ENCODE results near the gene UBR4.
"Not testable (repeated sequence)": the region's sequence is repeated elsewhere in the genome, so short reads cannot be mapped to it uniquely, and the experiment has no call there.

The UBR4 gene

DNA sequence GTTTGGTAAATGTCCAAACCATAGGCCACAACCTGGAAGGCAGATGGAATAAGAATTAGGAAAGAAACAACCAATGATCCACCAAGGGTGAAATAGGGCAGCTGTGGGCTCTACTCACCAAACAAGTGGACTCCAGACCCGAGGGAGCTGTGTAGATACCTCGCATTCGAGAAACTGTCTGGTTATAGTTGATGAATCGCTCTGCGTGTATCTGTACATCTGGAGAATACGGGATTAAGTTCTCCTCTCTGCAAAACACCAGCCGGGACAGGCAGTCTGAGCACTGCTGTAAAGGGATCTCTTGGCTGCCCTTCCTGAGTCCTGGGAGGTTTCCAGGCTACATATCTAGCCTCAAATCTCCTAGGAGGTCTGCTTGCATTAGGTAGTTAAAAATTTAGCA is 9.4 kb upstream of the UBR4 start:
- no peak overlapping the region for H3K27ac ChIP-seq (ENCODE audit: low read length)
- no peak for TF ChIP-seq EZH2phosphoT487 (IDR thresholded peaks at IDR 0.05; ENCODE audit: low read depth)
- TF ChIP-seq, protein P1, sequence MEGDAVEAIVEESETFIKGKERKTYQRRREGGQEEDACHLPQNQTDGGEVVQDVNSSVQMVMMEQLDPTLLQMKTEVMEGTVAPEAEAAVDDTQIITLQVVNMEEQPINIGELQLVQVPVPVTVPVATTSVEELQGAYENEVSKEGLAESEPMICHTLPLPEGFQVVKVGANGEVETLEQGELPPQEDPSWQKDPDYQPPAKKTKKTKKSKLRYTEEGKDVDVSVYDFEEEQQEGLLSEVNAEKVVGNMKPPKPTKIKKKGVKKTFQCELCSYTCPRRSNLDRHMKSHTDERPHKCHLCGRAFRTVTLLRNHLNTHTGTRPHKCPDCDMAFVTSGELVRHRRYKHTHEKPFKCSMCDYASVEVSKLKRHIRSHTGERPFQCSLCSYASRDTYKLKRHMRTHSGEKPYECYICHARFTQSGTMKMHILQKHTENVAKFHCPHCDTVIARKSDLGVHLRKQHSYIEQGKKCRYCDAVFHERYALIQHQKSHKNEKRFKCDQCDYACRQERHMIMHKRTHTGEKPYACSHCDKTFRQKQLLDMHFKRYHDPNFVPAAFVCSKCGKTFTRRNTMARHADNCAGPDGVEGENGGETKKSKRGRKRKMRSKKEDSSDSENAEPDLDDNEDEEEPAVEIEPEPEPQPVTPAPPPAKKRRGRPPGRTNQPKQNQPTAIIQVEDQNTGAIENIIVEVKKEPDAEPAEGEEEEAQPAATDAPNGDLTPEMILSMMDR (IDR thresholded peaks at IDR 0.05; ENCODE audit: low read depth, low read length), result no peak
- H3K4me2 ChIP-seq (ENCODE audit: low read length), result no peak overlapping the region
- no peaks in the 10 kb centered on the region for H4K20me1 ChIP-seq (ENCODE audit: insufficient read depth, low read length)
- H3K79me2 ChIP-seq (ENCODE audit: low read length), result peaks cover 9% of the 10 kb centered on the region
- H3K9me3 ChIP-seq (ENCODE audit: insufficient read depth, low read length), result no peaks in the 10 kb centered on the region
- no peaks in the 10 kb centered on the region for H3K27me3 ChIP-seq (ENCODE audit: low read depth, low read length)
- H3K4me3 ChIP-seq (ENCODE audit: low read length), result no peak overlapping the region
- H3K4me1 ChIP-seq (ENCODE audit: low read length), result 0 out of 2 replicates have a peak, but pooled peaks cover 2% of the 10 kb centered on the region
- no peak overlapping the region for H3K9ac ChIP-seq (ENCODE audit: low read length)
- no peak overlapping the region for H2AFZ ChIP-seq (ENCODE audit: low read depth, low read length)
- peaks cover 24% of the 10 kb centered on the region for H3K36me3 ChIP-seq (replicated peaks; ENCODE audit: low read depth, low read length)

DNA sequence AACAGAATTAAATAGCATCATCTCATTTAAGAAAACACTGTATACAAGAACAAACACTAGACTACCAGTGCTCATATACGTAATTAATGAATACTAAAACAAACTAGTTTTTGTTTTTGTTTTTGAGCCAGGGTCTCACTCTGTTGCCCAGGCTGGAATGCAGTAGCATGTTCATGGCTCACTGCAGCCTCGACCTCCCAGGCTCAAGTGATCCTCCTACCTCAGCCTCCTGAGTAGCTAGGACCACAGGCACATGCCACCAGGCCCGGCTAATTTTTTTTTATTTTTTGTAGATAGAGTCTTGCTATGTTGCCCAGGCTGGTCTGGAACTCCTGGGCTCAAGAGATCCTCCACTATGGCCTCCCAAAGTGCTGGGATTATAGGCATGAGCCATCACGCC is 6.5 kb upstream of the UBR4 start:
- not testable (repeated sequence) for H2AFZ ChIP-seq (ENCODE audit: low read depth, low read length); H3K27ac ChIP-seq (ENCODE audit: low read length); H3K9me3 ChIP-seq (ENCODE audit: insufficient read depth, low read length); H3K27me3 ChIP-seq (ENCODE audit: low read depth, low read length); H4K20me1 ChIP-seq (ENCODE audit: insufficient read depth, low read length); H3K4me3 ChIP-seq (ENCODE audit: low read length); H3K9ac ChIP-seq (ENCODE audit: low read length); H3K4me2 ChIP-seq (ENCODE audit: low read length)
- H3K4me1 ChIP-seq (ENCODE audit: low read length), result peaks cover 15% of the 10 kb centered on the region
- peaks cover 27% of the 10 kb centered on the region for H3K36me3 ChIP-seq (replicated peaks; ENCODE audit: low read depth, low read length)
- peaks cover 38% of the 10 kb centered on the region for H3K79me2 ChIP-seq (ENCODE audit: low read length)

DNA sequence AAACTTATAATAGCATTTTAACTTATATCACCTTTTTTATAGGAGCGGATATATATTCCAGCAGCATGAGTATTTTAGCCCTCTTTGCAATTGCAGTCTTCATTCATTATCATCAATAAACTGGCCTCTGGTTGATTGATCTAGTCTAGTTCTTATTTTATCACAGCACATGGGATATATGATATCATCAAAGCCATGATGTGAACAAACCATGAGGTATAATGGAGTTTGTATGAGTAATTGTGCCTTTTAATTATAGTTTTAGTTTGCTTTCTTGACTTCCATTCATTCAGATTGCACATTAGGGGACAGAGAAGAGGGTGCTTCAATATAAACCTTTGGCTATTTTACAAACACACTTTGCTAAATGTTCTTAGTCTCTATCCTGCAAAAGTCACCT is 3.5 kb upstream of the UBR4 start:
- Histone ChIP-seq H3K4me2 (ENCODE audit: low read length) (no peak overlapping the region), H3K79me2 (ENCODE audit: low read length) (peaks cover 64% of the 10 kb centered on the region)
- no peak for TF ChIP-seq EZH2phosphoT487 (IDR thresholded peaks at IDR 0.05; ENCODE audit: low read depth)
- TF ChIP-seq, protein P1 (IDR thresholded peaks at IDR 0.05; ENCODE audit: low read depth, low read length), result no peak

DNA sequence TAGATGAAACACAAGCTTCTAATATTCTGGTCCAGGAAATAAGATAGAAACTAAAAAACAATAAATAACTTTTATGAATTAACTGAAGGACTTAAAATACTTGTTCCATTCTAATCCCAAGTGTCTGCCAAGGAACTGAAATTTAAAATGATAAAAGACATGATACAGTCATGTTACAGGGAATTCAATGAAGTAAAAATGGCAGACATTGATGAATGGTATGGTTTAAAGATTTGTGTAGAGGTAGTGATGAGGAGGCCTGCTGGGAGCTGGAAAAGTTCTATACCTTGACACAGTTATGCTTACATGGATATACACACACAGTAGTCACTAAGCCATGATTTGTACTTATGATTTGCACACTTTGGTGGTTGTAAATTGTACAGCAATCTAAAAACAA is 2.1 kb upstream of the UBR4 start:
- H3K79me2 ChIP-seq (ENCODE audit: low read length), result peaks cover 78% of the 10 kb centered on the region

More for the DNA sequence above, 3.5 kb upstream of the UBR4 start:
- peaks cover 21% of the 10 kb centered on the region for H3K4me1 ChIP-seq (ENCODE audit: low read length)
- no peak overlapping the region for H3K27ac ChIP-seq (ENCODE audit: low read length)
- no peak overlapping the region for H3K9ac ChIP-seq (ENCODE audit: low read length)
- no peak overlapping the region for H2AFZ ChIP-seq (ENCODE audit: low read depth, low read length)
- H4K20me1 ChIP-seq (ENCODE audit: insufficient read depth, low read length), result peaks cover 9% of the 10 kb centered on the region
- peaks cover 11% of the 10 kb centered on the region for H3K36me3 ChIP-seq (replicated peaks; ENCODE audit: low read depth, low read length)
- H3K27me3 ChIP-seq (ENCODE audit: low read depth, low read length), result no peaks in the 10 kb centered on the region
- H3K4me3 ChIP-seq (ENCODE audit: low read length), result no peak overlapping the region
- no peaks in the 10 kb centered on the region for H3K9me3 ChIP-seq (ENCODE audit: insufficient read depth, low read length)

More for the DNA sequence above, 2.1 kb upstream of the UBR4 start:
- no peaks in the 10 kb centered on the region for H3K9me3 ChIP-seq (ENCODE audit: insufficient read depth, low read length)
- TF ChIP-seq EZH2phosphoT487 (IDR thresholded peaks at IDR 0.05; ENCODE audit: low read depth), result no peak
- TF ChIP-seq, protein P1 (IDR thresholded peaks at IDR 0.05; ENCODE audit: low read depth, low read length), result no peak
- peak overlapping the region; percentile 98; the same call in 1 of the 2 replicates for H3K4me2 ChIP-seq (ENCODE audit: low read length)
- no peak overlapping the region for H3K9ac ChIP-seq (ENCODE audit: low read length)
- no peak overlapping the region for H3K4me3 ChIP-seq (ENCODE audit: low read length)
- H3K4me1 ChIP-seq (ENCODE audit: low read length), result peaks cover 31% of the 10 kb centered on the region
- no peak overlapping the region for H3K27ac ChIP-seq (ENCODE audit: low read length)
- peaks cover 14% of the 10 kb centered on the region for H3K36me3 ChIP-seq (replicated peaks; ENCODE audit: low read depth, low read length)
- H3K27me3 ChIP-seq (ENCODE audit: low read depth, low read length), result no peaks in the 10 kb centered on the region
- peaks cover 22% of the 10 kb centered on the region for H4K20me1 ChIP-seq (ENCODE audit: insufficient read depth, low read length)
- no peak overlapping the region for H2AFZ ChIP-seq (ENCODE audit: low read depth, low read length)

Measured in OCI-LY3 (cell line).